Loucy (cell line): ENCODE measurements around the gene HHATL.

Experiments used
- EZH2phosphoT487 ChIP-seq: fragments of 200-600 bp; IDR thresholded peaks from 2 replicates; pipeline ENCODE4 v1.6.1; 2018; ENCODE audit warnings: antibody characterized with exemption, mild to moderate bottlenecking, moderate library complexity, borderline replicate concordance
- TF ChIP-seq, protein P1 (sequence below): fragments of 200-600 bp; sonication (generic); conservative IDR thresholded peaks from 2 replicates; pipeline ENCODE4 v1.5.1; 2014; ENCODE audit warnings: mild to moderate bottlenecking, antibody characterized with exemption, low read length

DNA sequence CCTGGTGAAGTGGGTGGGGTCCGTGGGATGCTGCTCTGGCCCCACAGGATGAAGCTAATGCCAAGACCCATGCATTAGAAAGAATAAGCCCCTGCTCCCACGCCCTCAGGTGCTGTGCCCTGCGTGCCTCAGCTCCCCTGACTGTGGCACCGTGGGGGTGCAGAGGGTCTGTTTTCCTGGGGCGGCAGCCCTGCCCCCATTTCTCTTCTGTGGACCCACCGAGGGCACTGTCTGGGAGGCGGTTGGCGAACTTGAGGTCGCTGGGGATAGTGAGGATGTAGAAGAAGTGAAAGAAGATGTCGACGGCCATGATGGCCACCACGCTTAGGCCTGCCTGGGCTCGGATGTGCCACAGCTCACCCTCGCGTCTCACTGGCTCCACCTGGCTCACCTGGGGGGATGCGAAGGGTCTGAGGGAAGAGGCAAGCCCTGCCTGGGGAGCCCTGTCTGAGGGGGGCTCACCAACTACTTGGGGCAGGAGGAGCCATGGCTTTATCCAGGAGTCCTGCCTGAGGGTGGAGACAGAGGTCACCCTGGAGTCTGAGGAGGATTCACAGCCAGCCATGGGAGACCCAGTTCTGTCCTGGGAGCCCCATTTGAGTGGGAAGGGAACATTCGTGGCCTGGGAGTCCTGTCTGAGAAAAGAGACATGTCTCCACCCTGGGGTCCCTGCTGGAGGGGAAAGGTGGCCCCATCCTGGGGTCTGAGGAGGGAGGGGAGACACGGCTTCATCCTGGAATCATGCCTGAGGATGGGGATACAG, 5.1 kb downstream of the HHATL start:
- TF ChIP-seq, protein P1, sequence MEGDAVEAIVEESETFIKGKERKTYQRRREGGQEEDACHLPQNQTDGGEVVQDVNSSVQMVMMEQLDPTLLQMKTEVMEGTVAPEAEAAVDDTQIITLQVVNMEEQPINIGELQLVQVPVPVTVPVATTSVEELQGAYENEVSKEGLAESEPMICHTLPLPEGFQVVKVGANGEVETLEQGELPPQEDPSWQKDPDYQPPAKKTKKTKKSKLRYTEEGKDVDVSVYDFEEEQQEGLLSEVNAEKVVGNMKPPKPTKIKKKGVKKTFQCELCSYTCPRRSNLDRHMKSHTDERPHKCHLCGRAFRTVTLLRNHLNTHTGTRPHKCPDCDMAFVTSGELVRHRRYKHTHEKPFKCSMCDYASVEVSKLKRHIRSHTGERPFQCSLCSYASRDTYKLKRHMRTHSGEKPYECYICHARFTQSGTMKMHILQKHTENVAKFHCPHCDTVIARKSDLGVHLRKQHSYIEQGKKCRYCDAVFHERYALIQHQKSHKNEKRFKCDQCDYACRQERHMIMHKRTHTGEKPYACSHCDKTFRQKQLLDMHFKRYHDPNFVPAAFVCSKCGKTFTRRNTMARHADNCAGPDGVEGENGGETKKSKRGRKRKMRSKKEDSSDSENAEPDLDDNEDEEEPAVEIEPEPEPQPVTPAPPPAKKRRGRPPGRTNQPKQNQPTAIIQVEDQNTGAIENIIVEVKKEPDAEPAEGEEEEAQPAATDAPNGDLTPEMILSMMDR, result no peak
- no peak for TF ChIP-seq EZH2phosphoT487
